Kidney capillary endothelial cell (primary cell): ENCODE results near the gene ZNF488.
"Not testable (repeated sequence)": the region's sequence is repeated elsewhere in the genome, so short reads cannot be mapped to it uniquely, and the experiment has no call there.

Experiments
- DNase-seq: peaks from one replicate; pipeline ENCODE4 v3.0.0-alpha.2; 2018; ENCODE audit warnings: low spot score

The ZNF488 gene

GRCh38 chr10:47409866-47410256 is 25.8 kb upstream of the ZNF488 start:
- DNase-seq: no peak

- DNase-seq: no peak
These were observed 25.2 kb upstream of the ZNF488 start for GRCh38 chr10:47409171-47409865.

- DNase-seq: no peak
These were observed 24.5 kb upstream of the ZNF488 start for GRCh38 chr10:47408606-47409005.

GRCh38 chr10:47406870-47407691 is 23.0 kb upstream of the ZNF488 start:
- DNase-seq: no peak

GRCh38 chr10:47406548-47406869 is 22.4 kb upstream of the ZNF488 start:
- DNase-seq: no peak

- no peak for DNase-seq
These were observed 21.9 kb upstream of the ZNF488 start for GRCh38 chr10:47405857-47406547.

- no peak for DNase-seq
These were observed 20.8 kb upstream of the ZNF488 start for GRCh38 chr10:47404937-47405336.

GRCh38 chr10:47404446-47404845 is 20.4 kb upstream of the ZNF488 start:
- no peak for DNase-seq

- DNase-seq: no peak
These were observed 19.6 kb upstream of the ZNF488 start for GRCh38 chr10:47403446-47404318.

- peak; percentile 16 for DNase-seq
These were observed 18.7 kb upstream of the ZNF488 start for GRCh38 chr10:47402641-47403301.

GRCh38 chr10:47401874-47402640 is 18.0 kb upstream of the ZNF488 start:
- DNase-seq: no peak

- no peak for DNase-seq
These were observed 17.1 kb upstream of the ZNF488 start for GRCh38 chr10:47401210-47401609.

GRCh38 chr10:47400786-47401185 is 16.7 kb upstream of the ZNF488 start:
- DNase-seq: no peak

GRCh38 chr10:47400251-47400650 is 16.2 kb upstream of the ZNF488 start:
- DNase-seq: no peak

GRCh38 chr10:47397256-47397655 is 13.2 kb upstream of the ZNF488 start:
- no peak for DNase-seq

GRCh38 chr10:47396311-47396717 is 12.2 kb upstream of the ZNF488 start:
- DNase-seq: no peak

- DNase-seq: no peak
These were observed 5.5 kb upstream of the ZNF488 start for GRCh38 chr10:47389619-47390018.

GRCh38 chr10:47388879-47389278 is 4.8 kb upstream of the ZNF488 start:
- DNase-seq: no peak

- DNase-seq: not testable (repeated sequence)
These were observed 2.0 kb upstream of the ZNF488 start for GRCh38 chr10:47386104-47386503.

- DNase-seq: no peak
These were observed 589 bp downstream of the ZNF488 start for GRCh38 chr10:47383261-47384147.
